Renal cortical epithelial cell (primary cell): Measurements from ENCODE around the gene DNAH8. TPM values are rescaled to one million over a fixed set of nuclear protein-coding genes. Genes with fewer than 3 reads are reported as not detected.
"Not testable (repeated sequence)": the region's sequence is repeated elsewhere in the genome, so short reads cannot be mapped to it uniquely, and the experiment has no call there.

Source experiments
- DNase-seq: peaks from one replicate; pipeline ENCODE4 v3.0.0-alpha.2; 2011; ENCODE audit warnings: low read depth
- total RNA-seq: library from RNA; depleted of rRNA; stranded (reverse); fragments of >200 nt; gene quantifications from 2 replicates; pipeline ENCODE4 v1.2.3, GENCODE V29; 2014

The DNAH8 gene
- total RNA-seq, 1 donor from 2014 or later: under 0.01 TPM

- no peak for DNase-seq
Measured at GRCh38 chr6:38901802-38902522, 186.9 kb downstream of the DNAH8 start.

- no peak for DNase-seq
Measured at GRCh38 chr6:38906582-38906981, 191.5 kb downstream of the DNAH8 start.

- DNase-seq: no peak
Measured at GRCh38 chr6:38907264-38907663, 192.2 kb downstream of the DNAH8 start.

- DNase-seq: no peak
Measured at GRCh38 chr6:38909015-38909730, 194.1 kb downstream of the DNAH8 start.

GRCh38 chr6:38910207-38910606, 195.1 kb downstream of the DNAH8 start:
- DNase-seq: no peak

- no peak for DNase-seq
Measured at GRCh38 chr6:38912378-38912777, 197.3 kb downstream of the DNAH8 start.

GRCh38 chr6:38915205-38915925, 200.3 kb downstream of the DNAH8 start:
- DNase-seq: no peak

- DNase-seq: not testable (repeated sequence)
Measured at GRCh38 chr6:38921540-38921939, 206.4 kb downstream of the DNAH8 start.

- DNase-seq: no peak
Measured at GRCh38 chr6:38924791-38925509, 209.8 kb downstream of the DNAH8 start.

GRCh38 chr6:38929560-38929959, 214.4 kb downstream of the DNAH8 start:
- DNase-seq: no peak

- peak; percentile 21 for DNase-seq
Measured at GRCh38 chr6:38933426-38933825, 218.3 kb downstream of the DNAH8 start.

- no peak for DNase-seq
Measured at GRCh38 chr6:38935051-38935450, 219.9 kb downstream of the DNAH8 start.

GRCh38 chr6:38937839-38938613, 222.9 kb downstream of the DNAH8 start:
- DNase-seq: no peak

- no peak for DNase-seq
Measured at GRCh38 chr6:38938741-38939140, 223.6 kb downstream of the DNAH8 start.

GRCh38 chr6:38942442-38942841, 227.3 kb downstream of the DNAH8 start:
- DNase-seq: no peak

- no peak for DNase-seq
Measured at GRCh38 chr6:38942965-38943364, 227.9 kb downstream of the DNAH8 start.

- DNase-seq: no peak
Measured at GRCh38 chr6:38943964-38944363, 228.9 kb downstream of the DNAH8 start.

- DNase-seq: no peak
Measured at GRCh38 chr6:38944655-38945279, 229.7 kb downstream of the DNAH8 start.

- no peak for DNase-seq
Measured at GRCh38 chr6:38955861-38956260, 240.8 kb downstream of the DNAH8 start.

GRCh38 chr6:38957426-38957825, 242.3 kb downstream of the DNAH8 start:
- peak; percentile 8 for DNase-seq

GRCh38 chr6:38959138-38959537, 244.0 kb downstream of the DNAH8 start:
- peak; percentile 1 for DNase-seq
